HG02870 (cell line): ENCODE results near the gene BRSK2.

Source experiments
- ATAC-seq: cut with Tn5 transposase; IDR thresholded peaks from one replicate; pipeline ENCODE4 v1.9.1; 2021; ENCODE audit warnings: mild to moderate bottlenecking, moderate library complexity; ENCODE audit not compliant: unreplicated experiment

Gene BRSK2

GRCh38 chr11:1448882-1449281 is 59.1 kb downstream of the BRSK2 start:
- ATAC-seq, result no peak

GRCh38 chr11:1449490-1450243 is 59.9 kb downstream of the BRSK2 start:
- ATAC-seq, result no peak

GRCh38 chr11:1450344-1450875 is 60.7 kb downstream of the BRSK2 start:
- ATAC-seq, result no peak

GRCh38 chr11:1450949-1451710 is 61.4 kb downstream of the BRSK2 start:
- ATAC-seq, result no peak

GRCh38 chr11:1451781-1452470 is 62.2 kb downstream of the BRSK2 start:
- no peak for ATAC-seq

- no peak for ATAC-seq
Measured at GRCh38 chr11:1452744-1453143, 63.0 kb downstream of the BRSK2 start.

- no peak for ATAC-seq
Measured at GRCh38 chr11:1453611-1454034, 63.9 kb downstream of the BRSK2 start.

GRCh38 chr11:1454576-1454975 is 64.8 kb downstream of the BRSK2 start:
- no peak for ATAC-seq

- no peak for ATAC-seq
Measured at GRCh38 chr11:1455032-1455762, 65.5 kb downstream of the BRSK2 start.

- no peak for ATAC-seq
Measured at GRCh38 chr11:1455763-1456060, 66.0 kb downstream of the BRSK2 start.

GRCh38 chr11:1456176-1456575 is 66.4 kb downstream of the BRSK2 start:
- ATAC-seq, result no peak

GRCh38 chr11:1456596-1457325 is 67.0 kb downstream of the BRSK2 start:
- no peak for ATAC-seq

GRCh38 chr11:1457326-1457680 is 67.6 kb downstream of the BRSK2 start:
- ATAC-seq, result no peak

- ATAC-seq, result no peak
Measured at GRCh38 chr11:1457856-1458255, 68.1 kb downstream of the BRSK2 start.

GRCh38 chr11:1458340-1459218 is 68.8 kb downstream of the BRSK2 start:
- no peak for ATAC-seq

GRCh38 chr11:1459219-1459575 is 69.5 kb downstream of the BRSK2 start:
- no peak for ATAC-seq

GRCh38 chr11:1459764-1460395 is 70.1 kb downstream of the BRSK2 start:
- no peak for ATAC-seq

- ATAC-seq, result no peak
Measured at GRCh38 chr11:1460396-1460985, 70.8 kb downstream of the BRSK2 start.
